Aorta (tissue), 5 donors: ENCODE data around the gene IHH. TPM values are rescaled to one million over a fixed set of nuclear protein-coding genes. Genes with fewer than 3 reads are reported as not detected.

ENCODE experiments used
- ATAC-seq: fragments of 200-7000 bp; cut with Tn5 transposase; one replicate; pipeline ENCODE4 v1.9.1; 2022; ENCODE audit warnings: moderate library complexity; ENCODE audit not compliant: low FRiP score
- DNase-seq, 2 donors: peaks; one replicate each; pipeline ENCODE4 v3.0.0-alpha.2; 2020
- H3K27ac ChIP-seq, 2 donors: one replicate each; pipeline ENCODE4 v1.5.1; 2013; ENCODE audit warnings: low read length in 2 of 2, mild to moderate bottlenecking in 2 of 2, moderate library complexity in 2 of 2, control low read depth in 1 of 2, inconsistent platforms in 1 of 2, low read depth in 1 of 2
- H3K27me3 ChIP-seq, 2 donors: one replicate each; pipeline ENCODE4 v1.6.1; 2013; ENCODE audit warnings: control low read depth in 1 of 2, low read length in 1 of 2, mild to moderate bottlenecking in 1 of 2, moderate library complexity in 1 of 2; ENCODE audit not compliant: insufficient read depth in 2 of 2, control insufficient read depth in 1 of 2
- H3K36me3 ChIP-seq, 2 donors: one replicate each; pipeline ENCODE4 v1.6.1; 2013; ENCODE audit warnings: control low read depth in 1 of 2, low read length in 1 of 2, mild to moderate bottlenecking in 1 of 2; ENCODE audit not compliant: insufficient read depth in 2 of 2, control insufficient read depth in 1 of 2
- H3K4me1 ChIP-seq, 2 donors: one replicate each; pipeline ENCODE4 v1.6.1; 2013; ENCODE audit warnings: low read length in 2 of 2, control low read depth in 1 of 2, mild to moderate bottlenecking in 1 of 2, moderate library complexity in 1 of 2; ENCODE audit not compliant: insufficient read depth in 2 of 2, control insufficient read depth in 1 of 2
- H3K4me3 ChIP-seq, 2 donors: one replicate each; pipeline ENCODE4 v1.5.1; 2013; ENCODE audit warnings: low read length in 2 of 2, control low read depth in 1 of 2, mild to moderate bottlenecking in 1 of 2
- H3K9me3 ChIP-seq: one replicate; pipeline ENCODE4 v1.6.1; 2013; ENCODE audit warnings: mild to moderate bottlenecking, low read length; ENCODE audit not compliant: control insufficient read depth
- WGBS, 2 donors: extraction: QIAGEN DNeasy Blood & Tissue Kit; methylation state at CpG; one replicate each; pipeline ENCODE4 v1.1.7; 2013; 5-methylcytosine and 5-hydroxymethylcytosine counted together
- intact Hi-C, 2 donors: fragments of 100-400 bp; cut with DNase I; formaldehyde crosslinking; loops; one replicate each; pipeline versions ENCODE4 v1.14.2 to v1.15.0; 2022
- long read RNA-seq, 2 donors: library from polyadenylated mRNA; unstranded; transcript quantifications; one replicate each; pipeline ENCODE4 v2.0.0, GENCODE V29; 2020 to 2021
- polyA plus RNA-seq, 2 donors: library from polyadenylated mRNA; stranded (reverse); fragments of 200-250 nt; gene quantifications; one replicate each; pipeline ENCODE4 v1.2.3, GENCODE V29; 2013
- total RNA-seq, 2 donors: library from RNA; stranded (reverse); fragmentation: NEBNext Ultra II Directional; extraction: Animal tissue kit (Norgen Biotek cat#: 25700); gene quantifications; one replicate each; pipeline ENCODE4 v1.2.1, GENCODE V29; 2021
- donor health status: healthy with polysubstance abuse.
- donor health status: Bipolar disorder and iron deficiency.
- donor health status: DM: no; HTN: no; CAD: no.
- donor health status: DM: no; HTN: no; CAD: no.
- donor health status: DM: yes; HTN: yes; CAD: no.

IHH gene
- total RNA-seq (not detected), polyA plus RNA-seq (1 to 10 TPM in 1 of 2 donors, under 1 TPM in 1; 0.05 to 2.0 TPM)
- long read RNA-seq, donor 1 = 0 reads
- long read RNA-seq, donor 2 = 0 reads

DNA sequence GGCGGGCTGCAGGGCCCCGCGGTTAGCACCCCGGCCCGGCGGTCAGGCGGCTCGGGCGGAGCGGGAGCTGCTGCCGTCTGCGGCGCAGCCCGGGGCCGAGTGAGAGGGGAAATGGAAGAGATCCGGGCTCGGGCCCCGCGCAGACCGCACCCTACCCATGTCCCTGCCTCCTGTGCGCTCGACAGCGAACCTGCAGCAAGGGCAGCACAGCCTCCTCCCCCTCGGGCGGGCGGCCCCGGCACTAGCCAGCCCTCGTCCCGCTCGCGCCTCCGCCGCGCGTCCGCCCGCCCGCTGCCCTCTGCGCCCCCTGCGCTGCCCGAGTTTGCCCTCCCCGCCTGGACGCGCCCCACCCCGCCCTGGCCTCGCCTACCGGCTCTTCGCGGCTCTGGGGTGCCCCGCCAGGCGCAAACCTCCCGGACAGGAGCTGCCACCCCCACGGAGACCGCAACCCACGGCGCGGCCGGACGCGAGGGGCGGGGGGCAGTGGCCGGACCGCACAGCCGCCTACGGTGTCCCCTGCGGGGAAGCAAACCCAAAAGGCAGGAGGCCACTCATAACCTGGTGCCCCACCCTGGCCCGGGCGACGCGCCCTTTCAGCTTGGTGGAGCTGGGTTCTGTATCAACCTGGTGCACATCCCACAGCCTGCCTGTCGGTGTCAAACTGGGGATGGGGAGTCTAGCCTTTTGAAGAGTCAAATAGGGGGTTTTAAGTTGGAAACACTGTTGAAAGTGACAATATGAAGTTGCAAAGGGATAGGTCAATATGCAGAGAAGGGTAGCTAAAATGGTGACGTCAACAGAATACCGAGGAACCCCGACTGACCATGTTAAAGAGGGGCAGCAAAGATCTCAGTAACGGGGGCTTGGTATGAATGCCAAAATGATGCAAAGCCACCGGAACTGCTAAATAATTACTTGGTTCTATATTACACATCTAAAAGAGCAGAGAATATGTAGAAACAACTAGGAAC lies at the start of gene IHH:
IHH (minus strand) TSS at position 101 of the 971 bp plus-strand sequence. CDS start 454 bp downstream, outside the sequence.
- DNase-seq (no peak), ATAC-seq (no peak)
- WGBS, 2 donors = 2 to 3% methylated on average over 46 to 76 of the region's 76 CpGs
- intact Hi-C loops = no loop called here
- H3K9me3 ChIP-seq = no peaks in the 10 kb centered on the region
- H3K4me3 ChIP-seq = peak within 1 kb of the TSS in 1 of 2 donors; percentile 14
- no peaks in the 10 kb centered on the region for H3K4me1 ChIP-seq
- H3K27ac ChIP-seq = no peak within 1 kb of the TSS
- H3K27me3 ChIP-seq = no peaks in the 10 kb centered on the region
- no peaks in the 10 kb centered on the region for H3K36me3 ChIP-seq

GRCh38 chr2:219109471-219109870 lies 48.8 kb upstream of the IHH start:
- no peaks in the 10 kb centered on the region for H3K27me3 ChIP-seq
- no peaks in the 10 kb centered on the region for H3K9me3 ChIP-seq
- DNase-seq (no peak), ATAC-seq (no peak)
- 95 to 96% methylated on average over 3 of the region's 3 CpGs for WGBS, 2 donors
- peaks cover 0 to 1% of the 10 kb centered on the region in 2 donors for H3K36me3 ChIP-seq
- intact Hi-C loops = no loop called here
- no peaks in the 10 kb centered on the region for H3K4me1 ChIP-seq
- H3K4me3 ChIP-seq = no peak overlapping the region
- no peak overlapping the region for H3K27ac ChIP-seq

- H3K27me3 ChIP-seq = no peaks in the 10 kb centered on the region
- H3K4me1 ChIP-seq = no peaks in the 10 kb centered on the region
- no peak for ATAC-seq
- intact Hi-C loops = no loop called here
- no peak overlapping the region for H3K27ac ChIP-seq
- H3K9me3 ChIP-seq = no peaks in the 10 kb centered on the region
- no peak overlapping the region for H3K4me3 ChIP-seq
- 23 to 26% methylated on average over 8 of the region's 8 CpGs for WGBS, 2 donors
- peaks cover 0 to 1% of the 10 kb centered on the region in 2 donors for H3K36me3 ChIP-seq
- DNase-seq = no peak
Measured at GRCh38 chr2:219107758-219108157, 47.0 kb upstream of the IHH start.

DNA sequence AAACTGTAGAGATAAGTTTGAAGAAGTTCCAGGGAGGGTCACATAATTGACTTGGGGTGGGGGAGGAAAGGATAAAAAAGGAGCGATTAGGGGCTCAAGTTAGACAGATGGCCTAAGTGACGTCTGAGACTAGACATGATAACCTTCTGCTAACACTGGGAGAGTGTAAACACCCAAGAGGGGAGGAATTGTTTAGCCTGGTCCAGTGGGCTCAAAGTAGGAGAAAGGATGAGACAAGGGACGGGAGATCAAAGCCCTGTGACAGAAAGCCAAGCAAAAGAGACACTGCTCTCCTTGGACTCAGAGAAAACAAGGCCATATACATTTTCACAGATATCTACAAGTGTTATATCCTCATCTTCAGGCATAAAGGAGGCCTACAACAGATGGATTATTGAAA lies 45.5 kb upstream of the IHH start:
- DNase-seq (no peak), ATAC-seq (no peak)
- no peaks in the 10 kb centered on the region for H3K4me1 ChIP-seq
- H3K9me3 ChIP-seq = no peaks in the 10 kb centered on the region
- H3K27me3 ChIP-seq = no peaks in the 10 kb centered on the region
- H3K27ac ChIP-seq = no peak overlapping the region
- 96 to 97% methylated on average over 3 of the region's 3 CpGs for WGBS, 2 donors
- intact Hi-C loops = no loop called here
- peaks cover 0 to 1% of the 10 kb centered on the region in 2 donors for H3K36me3 ChIP-seq
- H3K4me3 ChIP-seq = no peak overlapping the region

DNA sequence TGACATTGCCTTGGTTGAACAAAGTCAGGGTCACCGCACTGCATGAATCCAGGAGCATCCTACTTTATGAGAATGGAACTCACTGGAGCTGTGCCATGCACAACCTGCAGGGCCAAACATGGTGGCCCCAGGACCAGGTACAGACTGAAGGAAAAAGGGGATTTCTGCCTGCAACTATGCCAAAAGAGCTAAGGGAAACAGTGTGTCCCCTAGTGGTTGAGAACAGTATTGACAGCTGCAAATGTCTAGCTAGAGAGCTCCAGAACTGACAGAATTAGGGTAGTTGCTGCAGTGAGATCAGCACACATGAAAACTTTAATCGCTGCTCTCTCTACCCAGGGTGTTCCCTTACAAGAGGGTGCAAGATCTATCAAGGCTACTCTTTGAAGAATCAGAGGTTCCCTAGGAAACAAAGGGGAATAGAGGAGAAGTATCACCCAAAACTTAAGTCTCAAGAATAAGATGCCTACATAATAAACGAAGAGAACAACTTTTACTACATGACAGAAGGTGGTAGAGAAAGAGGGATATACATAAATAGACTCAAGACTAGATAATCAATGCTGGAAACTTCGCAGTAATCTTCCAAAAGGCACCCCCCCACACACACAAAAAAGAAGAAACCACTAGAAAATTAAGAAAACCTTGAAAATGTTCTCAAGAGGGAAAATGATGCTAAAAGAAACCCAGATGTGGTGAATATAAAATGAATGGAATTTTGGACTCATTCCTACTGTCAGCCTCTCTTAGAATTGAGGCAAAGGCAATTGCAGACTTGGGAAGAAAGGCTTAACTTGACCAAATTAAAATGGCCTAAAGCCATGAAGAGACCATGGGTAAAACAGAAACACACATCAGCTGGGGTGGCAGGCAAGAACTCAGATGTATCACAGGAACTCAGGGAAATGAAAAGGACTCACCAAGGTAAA lies 43.6 kb upstream of the IHH start:
- intact Hi-C loops = no loop called here
- Histone ChIP-seq H3K36me3 (peaks cover 0 to 1% of the 10 kb centered on the region in 2 donors), H3K4me1 (no peaks in the 10 kb centered on the region), H3K9me3 (no peaks in the 10 kb centered on the region), H3K4me3 (no peak overlapping the region), H3K27me3 (no peaks in the 10 kb centered on the region), H3K27ac (no peak overlapping the region)
- no peak for DNase-seq
- 78 to 82% methylated on average over 4 of the region's 4 CpGs for WGBS, 2 donors
- ATAC-seq = no peak

GRCh38 chr2:219099329-219099728 lies 38.6 kb upstream of the IHH start:
- Histone ChIP-seq H3K27ac (no peak overlapping the region), H3K4me1 (no peaks in the 10 kb centered on the region), H3K36me3 (no peaks in the 10 kb centered on the region), H3K4me3 (no peak overlapping the region), H3K27me3 (no peaks in the 10 kb centered on the region), H3K9me3 (no peaks in the 10 kb centered on the region)
- intact Hi-C loops = no loop called here
- WGBS, 2 donors = 88 to 94% methylated on average over 1 of the region's 1 CpG
- DNase-seq (no peak), ATAC-seq (no peak)

DNA sequence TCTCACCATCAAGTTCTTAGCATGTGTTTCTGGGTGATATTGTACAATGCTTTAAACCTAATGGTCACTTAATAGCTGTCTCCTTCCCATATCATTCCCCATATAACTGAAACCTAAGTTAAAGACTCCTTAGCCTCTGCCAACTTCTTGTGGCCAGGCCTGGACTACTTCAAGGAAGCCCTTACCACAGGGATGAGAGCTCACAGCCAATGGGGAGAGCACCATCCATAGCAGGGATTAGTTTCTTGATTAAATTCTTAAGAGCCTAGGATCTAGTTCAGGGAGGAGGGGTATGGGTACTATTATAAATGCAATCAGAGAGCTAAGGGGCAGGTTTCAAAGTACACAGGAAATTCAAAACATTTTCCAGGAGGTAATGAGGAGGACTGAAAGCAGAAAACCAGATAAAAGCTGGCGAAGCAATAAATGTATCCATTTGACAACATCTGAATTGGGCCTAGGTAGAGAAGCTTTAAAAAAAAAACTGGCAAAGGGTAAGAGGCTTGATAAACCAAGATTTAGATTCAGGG lies 34.8 kb upstream of the IHH start:
- ATAC-seq = no peak
- no peak for DNase-seq
- H3K4me1 ChIP-seq = no peaks in the 10 kb centered on the region
- WGBS, 2 donors = 95 to 100% methylated on average over 1 of the region's 1 CpG
- H3K9me3 ChIP-seq = no peaks in the 10 kb centered on the region
- intact Hi-C loops = no loop called here
- no peaks in the 10 kb centered on the region for H3K27me3 ChIP-seq
- H3K27ac ChIP-seq = no peak overlapping the region
- no peaks in the 10 kb centered on the region for H3K36me3 ChIP-seq
- no peak overlapping the region for H3K4me3 ChIP-seq

GRCh38 chr2:219094171-219094570 lies 33.5 kb upstream of the IHH start:
- intact Hi-C loops = no loop called here
- ATAC-seq = no peak
- no peaks in the 10 kb centered on the region for H3K9me3 ChIP-seq
- DNase-seq = no peak
- no peaks in the 10 kb centered on the region for H3K36me3 ChIP-seq
- WGBS, 2 donors = 82 to 91% methylated on average over 3 of the region's 3 CpGs
- H3K4me1 ChIP-seq = no peaks in the 10 kb centered on the region
- no peak overlapping the region for H3K27ac ChIP-seq
- no peak overlapping the region for H3K4me3 ChIP-seq
- H3K27me3 ChIP-seq = no peaks in the 10 kb centered on the region
